Measurements from ENCODE around the gene PILRB. TPM values are rescaled to one million over a fixed set of nuclear protein-coding genes. Genes with fewer than 3 reads are reported as not detected.

The PILRB gene
- polyA plus RNA-seq, 6 donors from 2014 or later = 3.5 to 28.7 (median 7.0) TPM

GRCh38 chr7:100389437-100390088 lies 31.6 kb downstream of the PILRB start:
- peaks cover 28 to 35% (median 32%) of the 10 kb centered on the region in 3 donors for H3K4me1 Mint-ChIP-seq
- H3K27me3 Mint-ChIP-seq = no peaks in the 10 kb centered on the region
- H3K4me3 Mint-ChIP-seq = no peak overlapping the region
- DNase-seq = no peak
- H3K36me3 Mint-ChIP-seq = no peaks in the 10 kb centered on the region
- no peak for ATAC-seq (ENCODE audit: low read depth in 2 of 2)
- H3K9me3 Mint-ChIP-seq = no peaks in the 10 kb centered on the region
- H3K27ac Mint-ChIP-seq = peak overlapping the region in 3 of 6 donors; percentile 12 to 89 (median 47)

DNA sequence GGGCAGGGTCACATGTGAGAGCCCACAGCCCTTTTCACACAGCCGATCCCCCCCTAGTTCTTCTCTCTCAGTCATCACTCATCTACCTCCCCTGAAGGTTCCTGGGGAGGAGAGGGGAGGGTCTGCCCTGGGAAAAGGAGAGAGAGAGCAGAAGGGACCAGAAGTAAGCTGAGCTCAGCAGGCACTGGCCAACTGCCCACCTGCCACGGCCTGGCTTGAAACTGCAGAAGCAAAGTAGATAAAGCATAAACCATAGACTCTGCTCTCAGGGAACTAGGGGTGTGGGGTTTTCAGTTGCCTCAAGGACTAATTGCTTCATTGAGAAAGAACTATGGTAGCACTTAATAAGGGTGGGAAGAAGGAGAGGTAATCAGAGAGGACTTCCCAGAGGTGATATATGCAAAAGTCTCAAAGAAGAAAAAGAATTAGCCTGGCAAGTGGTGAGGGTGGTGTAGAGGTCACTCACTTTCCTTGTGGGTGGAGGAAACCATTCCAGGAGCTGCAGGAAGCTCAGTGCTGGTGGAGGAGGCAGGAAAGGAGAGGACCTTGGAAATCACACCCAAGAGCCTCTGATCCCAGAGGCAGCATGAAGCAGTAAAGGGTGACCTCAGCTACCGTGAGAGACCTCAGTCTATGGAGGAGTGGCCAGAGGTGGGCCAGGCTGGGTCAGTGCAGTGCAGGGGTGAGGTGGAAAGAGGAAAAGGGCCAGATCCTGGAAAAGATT lies 32.5 kb downstream of the PILRB start:
- Mint-ChIP-seq H3K27ac (peak overlapping the region in 2 of 6 donors; percentile 43 to 50), H3K9me3 (no peaks in the 10 kb centered on the region), H3K4me1 (peaks cover 25 to 30% (median 27%) of the 10 kb centered on the region in 3 donors), H3K27me3 (no peaks in the 10 kb centered on the region), H3K4me3 (no peak overlapping the region), H3K36me3 (no peaks in the 10 kb centered on the region)
- no peak for DNase-seq
- no peak for ATAC-seq (ENCODE audit: low read depth in 2 of 2)

DNA sequence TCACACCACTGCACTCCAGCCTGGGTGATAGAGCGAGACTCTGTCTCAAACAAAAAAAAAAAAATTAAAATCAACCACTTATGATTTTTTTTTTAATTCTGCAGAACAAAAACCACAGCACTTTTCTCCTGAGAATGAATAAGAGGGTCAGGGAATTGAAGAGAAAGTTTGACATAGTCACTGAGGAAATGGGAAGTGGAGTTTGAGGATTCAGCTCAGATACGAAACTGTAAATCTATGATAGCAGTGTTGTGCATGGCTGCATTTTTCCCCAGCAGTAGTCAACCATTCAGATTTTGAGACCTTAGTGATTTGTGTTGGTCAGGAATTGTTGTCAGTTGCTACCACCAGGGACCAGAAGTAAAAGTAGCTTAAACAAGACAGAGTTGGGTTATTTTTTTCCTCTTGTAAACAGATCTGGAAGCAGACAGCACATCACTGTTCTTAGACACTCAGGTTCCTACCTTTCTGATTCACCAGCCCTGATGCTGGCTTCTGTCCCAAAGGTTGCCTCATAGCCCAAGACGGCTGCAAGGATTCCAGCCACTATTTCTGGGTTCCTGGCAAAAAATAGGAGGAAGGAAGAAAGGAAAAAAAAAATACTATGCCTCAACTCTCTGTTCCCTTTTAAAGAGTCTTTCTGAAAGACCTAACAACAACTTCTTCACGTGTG lies 35.5 kb downstream of the PILRB start:
- ATAC-seq (ENCODE audit: low read depth in 2 of 2) (peak in 1 of 2 donors; percentile 16), DNase-seq (no peak)
- H3K9me3 Mint-ChIP-seq = no peaks in the 10 kb centered on the region
- peak overlapping the region in 2 of 8 donors; percentile 61 to 69 for H3K4me3 Mint-ChIP-seq
- peaks cover 45 to 54% (median 50%) of the 10 kb centered on the region in 3 donors for H3K4me1 Mint-ChIP-seq
- H3K27ac Mint-ChIP-seq = peak overlapping the region in 5 of 6 donors; percentile 16 to 70 (median 57)
- no peaks in the 10 kb centered on the region for H3K36me3 Mint-ChIP-seq
- H3K27me3 Mint-ChIP-seq = no peaks in the 10 kb centered on the region

- H3K4me3 Mint-ChIP-seq = peak overlapping the region in 2 of 8 donors; percentile 0 to 44
- H3K36me3 Mint-ChIP-seq = no peaks in the 10 kb centered on the region
- H3K9me3 Mint-ChIP-seq = no peaks in the 10 kb centered on the region
- H3K27me3 Mint-ChIP-seq = no peaks in the 10 kb centered on the region
- ATAC-seq (ENCODE audit: low read depth in 2 of 2) (no peak), DNase-seq (no peak)
- H3K27ac Mint-ChIP-seq = peak overlapping the region; percentile 16 to 83 (median 70)
- peaks cover 48 to 59% (median 57%) of the 10 kb centered on the region in 3 donors for H3K4me1 Mint-ChIP-seq
Observed at GRCh38 chr7:100394077-100394476, 36.2 kb downstream of the PILRB start.

DNA sequence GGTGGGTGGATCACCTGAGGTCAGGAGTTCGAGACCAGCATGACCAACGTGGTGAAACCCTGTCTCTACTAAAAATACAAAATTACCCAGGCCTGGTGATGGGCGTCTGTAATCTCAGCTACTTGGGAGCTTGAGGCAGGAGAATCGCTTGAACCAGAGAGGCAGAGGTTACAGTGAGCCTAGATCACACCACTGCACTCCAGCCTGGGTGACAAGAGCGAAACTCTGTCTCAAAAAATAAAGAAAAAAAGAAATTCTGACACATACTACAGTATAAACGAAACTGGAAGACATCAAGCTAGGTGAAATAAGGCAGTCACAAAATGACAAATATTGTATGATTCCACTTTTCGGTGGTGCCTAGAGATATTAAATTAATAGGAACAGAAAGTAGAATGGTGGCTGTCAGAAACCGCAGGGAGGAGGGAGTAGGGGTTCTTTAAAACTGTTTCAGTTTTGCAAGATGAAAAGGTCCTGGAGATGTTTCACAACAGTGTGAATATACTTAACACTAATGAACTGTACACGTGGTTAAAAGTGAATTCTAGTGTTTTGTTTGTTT lies 38.6 kb downstream of the PILRB start:
- H3K27me3 Mint-ChIP-seq = no peaks in the 10 kb centered on the region
- ATAC-seq (ENCODE audit: low read depth in 2 of 2) = peak; percentile 92 to 95
- peaks cover 41 to 64% (median 54%) of the 10 kb centered on the region in 3 donors for H3K4me1 Mint-ChIP-seq
- H3K9me3 Mint-ChIP-seq = no peaks in the 10 kb centered on the region
- peak overlapping the region; percentile 12 to 90 (median 82) for H3K4me3 Mint-ChIP-seq
- H3K36me3 Mint-ChIP-seq = peaks cover 0 to 4% of the 10 kb centered on the region in 2 donors
- peak; percentile 77 for DNase-seq
- peak overlapping the region; percentile 91 to 99 (median 98) for H3K27ac Mint-ChIP-seq

DNA sequence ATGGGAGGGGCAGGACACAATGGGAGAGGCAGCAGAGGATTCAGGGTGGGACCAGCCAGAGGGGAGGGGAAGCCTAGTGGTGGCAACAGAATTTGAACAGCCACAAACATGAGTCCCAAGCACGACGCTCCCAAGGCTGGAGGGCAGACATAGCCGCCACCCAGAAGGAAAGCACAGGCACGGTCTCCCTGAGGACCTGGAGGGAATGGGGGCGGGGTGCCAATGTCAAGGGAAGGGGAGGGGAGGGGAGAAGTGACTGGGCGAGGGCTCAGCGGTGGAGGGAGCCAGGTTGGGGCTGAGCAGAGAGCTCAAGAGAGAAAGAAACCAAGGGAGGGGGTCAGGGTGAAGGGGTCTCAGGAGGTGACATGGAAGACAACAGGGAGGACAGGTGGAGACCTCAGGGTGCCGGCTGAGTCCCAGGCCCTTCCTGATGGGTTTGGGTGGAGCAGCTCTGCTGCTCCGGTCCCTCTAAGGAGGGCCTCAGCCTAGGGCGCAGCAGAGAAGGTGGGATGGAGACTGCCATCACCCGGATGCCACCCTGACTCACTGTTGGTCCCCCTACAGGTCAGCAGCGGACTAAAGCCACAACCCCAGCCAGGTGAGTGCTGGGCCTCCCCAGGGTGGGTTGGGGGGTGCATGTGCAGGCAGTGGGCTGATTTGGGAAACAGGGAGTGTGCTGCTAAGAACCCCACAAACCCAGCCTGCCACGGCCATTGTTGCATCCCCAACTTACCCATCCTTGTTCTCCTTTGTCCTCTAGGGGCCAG lies 39.6 kb downstream of the PILRB start:
- Mint-ChIP-seq H3K27ac (peak overlapping the region; percentile 83 to 99 (median 98)), H3K36me3 (peaks cover 0 to 12% of the 10 kb centered on the region in 2 donors), H3K27me3 (no peaks in the 10 kb centered on the region), H3K4me1 (peaks cover 37 to 55% (median 50%) of the 10 kb centered on the region in 3 donors), H3K4me3 (peak overlapping the region in 6 of 8 donors; percentile 33 to 89 (median 78)), H3K9me3 (no peaks in the 10 kb centered on the region)
- DNase-seq (no peak), ATAC-seq (ENCODE audit: low read depth in 2 of 2) (no peak)

DNA sequence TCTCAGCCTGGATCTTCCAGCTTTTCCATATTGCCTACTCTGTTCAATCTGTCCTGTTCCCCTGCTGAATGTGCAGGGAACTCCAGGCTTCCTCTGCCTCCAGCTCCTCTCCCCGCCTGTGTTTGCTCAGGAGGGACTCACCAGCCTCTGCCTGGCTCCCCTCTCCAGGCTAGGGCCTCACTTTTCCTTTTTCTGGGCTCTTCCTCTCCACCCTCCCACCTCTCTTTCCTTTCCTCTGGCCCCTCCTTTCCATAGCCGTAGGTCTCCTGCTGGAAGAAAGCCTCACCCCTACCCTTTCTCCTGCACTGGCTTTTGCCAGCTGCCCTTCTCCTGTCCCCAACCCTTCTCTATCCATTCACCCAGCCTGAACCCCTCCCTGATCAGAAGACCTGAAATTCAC lies 40.3 kb downstream of the PILRB start:
- Mint-ChIP-seq H3K27me3 (no peaks in the 10 kb centered on the region), H3K4me3 (peak overlapping the region in 1 of 8 donors; percentile 45), H3K36me3 (peaks cover 0 to 12% of the 10 kb centered on the region in 2 donors), H3K27ac (peak overlapping the region in 5 of 6 donors; percentile 33 to 91 (median 64)), H3K4me1 (peaks cover 34 to 47% (median 43%) of the 10 kb centered on the region in 3 donors), H3K9me3 (no peaks in the 10 kb centered on the region)
- DNase-seq = no peak
- no peak for ATAC-seq (ENCODE audit: low read depth in 2 of 2)

DNA sequence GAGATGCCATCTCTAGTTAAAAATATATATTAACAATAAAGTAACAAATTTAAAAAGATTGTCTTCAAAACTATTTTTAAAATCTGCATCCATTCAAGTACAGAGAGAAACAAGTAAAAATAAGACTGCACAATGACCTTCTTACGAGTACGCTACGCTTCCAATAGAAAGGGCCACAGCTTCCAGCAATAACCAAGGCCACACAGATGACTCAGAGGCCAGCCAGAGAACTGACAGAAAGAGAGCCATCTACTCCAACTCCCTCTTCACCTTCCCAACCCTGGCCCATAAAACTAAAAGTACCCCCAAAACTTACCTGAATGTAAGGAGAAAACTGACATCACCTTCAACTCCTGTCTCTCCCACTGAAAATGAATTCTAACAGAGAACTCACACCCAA lies 42.1 kb downstream of the PILRB start:
- H3K27ac Mint-ChIP-seq = peak overlapping the region in 2 of 6 donors; percentile 18 to 23

DNA sequence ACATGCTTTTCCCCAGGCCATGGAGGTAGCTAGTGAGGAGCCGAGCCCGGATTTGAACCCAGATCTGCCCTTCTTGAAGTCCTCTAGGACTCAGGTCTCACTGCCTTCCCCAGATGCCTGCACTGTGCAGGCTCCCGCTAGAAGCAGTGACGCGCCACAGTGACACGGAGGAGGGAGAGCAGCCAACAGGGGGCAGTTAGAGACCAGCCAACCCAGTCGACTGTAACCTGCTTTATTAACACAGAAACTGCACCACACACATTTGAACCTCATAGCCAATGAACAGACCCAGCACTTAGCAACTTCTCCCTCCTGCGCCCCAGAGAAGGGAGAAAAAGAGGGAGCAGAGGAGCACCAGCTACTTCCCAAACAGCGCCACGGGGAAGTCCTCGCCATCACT lies 42.7 kb downstream of the PILRB start:
- peaks cover 0 to 12% of the 10 kb centered on the region in 2 donors for H3K36me3 Mint-ChIP-seq
- H3K4me3 Mint-ChIP-seq = no peak overlapping the region
- peak overlapping the region in 3 of 6 donors; percentile 18 to 75 (median 69) for H3K27ac Mint-ChIP-seq
- no peak for ATAC-seq (ENCODE audit: low read depth in 2 of 2)
- no peaks in the 10 kb centered on the region for H3K27me3 Mint-ChIP-seq
- H3K9me3 Mint-ChIP-seq = no peaks in the 10 kb centered on the region
- H3K4me1 Mint-ChIP-seq = peaks cover 21 to 34% (median 33%) of the 10 kb centered on the region in 3 donors
- DNase-seq = no peak

More for the DNA sequence above, 42.1 kb downstream of the PILRB start:
- DNase-seq (no peak), ATAC-seq (ENCODE audit: low read depth in 2 of 2) (no peak)
- Mint-ChIP-seq H3K4me1 (peaks cover 24 to 37% (median 33%) of the 10 kb centered on the region in 3 donors), H3K27me3 (no peaks in the 10 kb centered on the region), H3K36me3 (peaks cover 0 to 12% of the 10 kb centered on the region in 2 donors), H3K9me3 (no peaks in the 10 kb centered on the region), H3K4me3 (no peak overlapping the region)

GRCh38 chr7:100401811-100402210 lies 43.9 kb downstream of the PILRB start:
- ATAC-seq (ENCODE audit: low read depth in 2 of 2) = no peak
- peaks cover 0 to 12% of the 10 kb centered on the region in 2 donors for H3K36me3 Mint-ChIP-seq
- peaks cover 18 to 27% (median 26%) of the 10 kb centered on the region in 3 donors for H3K4me1 Mint-ChIP-seq
- H3K9me3 Mint-ChIP-seq = no peaks in the 10 kb centered on the region
- no peak overlapping the region for H3K4me3 Mint-ChIP-seq
- H3K27me3 Mint-ChIP-seq = no peaks in the 10 kb centered on the region
- DNase-seq = no peak
- H3K27ac Mint-ChIP-seq = peak overlapping the region in 5 of 6 donors; percentile 25 to 83 (median 49)

GRCh38 chr7:100402241-100402640 lies 44.3 kb downstream of the PILRB start:
- Mint-ChIP-seq H3K4me1 (peaks cover 18 to 27% (median 22%) of the 10 kb centered on the region in 3 donors), H3K9me3 (no peaks in the 10 kb centered on the region), H3K27me3 (no peaks in the 10 kb centered on the region), H3K36me3 (peaks cover 0 to 12% of the 10 kb centered on the region in 2 donors), H3K27ac (peak overlapping the region in 4 of 6 donors; percentile 25 to 83 (median 52)), H3K4me3 (no peak overlapping the region)
- DNase-seq = no peak
- no peak for ATAC-seq (ENCODE audit: low read depth in 2 of 2)

- H3K4me3 Mint-ChIP-seq = no peak overlapping the region
- peaks cover 0 to 11% (median 10%) of the 10 kb centered on the region in 3 donors for H3K4me1 Mint-ChIP-seq
- DNase-seq (no peak), ATAC-seq (ENCODE audit: low read depth in 2 of 2) (no peak)
- H3K9me3 Mint-ChIP-seq = no peaks in the 10 kb centered on the region
- H3K27me3 Mint-ChIP-seq = no peaks in the 10 kb centered on the region
- peak overlapping the region in 1 of 6 donors; percentile 16 for H3K27ac Mint-ChIP-seq
- H3K36me3 Mint-ChIP-seq = peaks cover 0 to 6% of the 10 kb centered on the region in 2 donors
Observed at GRCh38 chr7:100406767-100407166, 48.9 kb downstream of the PILRB start.
